Neural progenitor cell (in vitro differentiated cells): ENCODE measurements around the gene ITGAX.

Experiments used
- CTCF ChIP-seq: fragments of 200-600 bp; sonication (generic); IDR thresholded peaks from 2 replicates; pipeline ENCODE4 v1.5.1; 2017; ENCODE audit warnings: antibody characterized with exemption, mild to moderate bottlenecking
- EZH2phosphoT487 ChIP-seq: fragments of 200-600 bp; sonication (generic); IDR thresholded peaks from 2 replicates; pipeline ENCODE4 v1.6.1; 2017; ENCODE audit warnings: antibody characterized with exemption

GRCh38 chr16:31367853-31368252, 12.9 kb downstream of the ITGAX start:
- TF ChIP-seq EZH2phosphoT487 (no peak), CTCF (no peak)
